MM.1S (cell line): ENCODE data around the gene C2orf74.

ENCODE experiments used
- EZH2 ChIP-seq: fragments of 300-600 bp; sonication (generic); optimal IDR thresholded peaks from 2 replicates; pipeline ENCODE3; 2017; ENCODE audit warnings: low read depth, mild to moderate bottlenecking, antibody characterized with exemption, low read length, mixed read lengths
- TF ChIP-seq, protein P1 (sequence below): fragments of 300-600 bp; sonication (generic); IDR thresholded peaks from 2 replicates; pipeline ENCODE4 v1.5.1; 2016; ENCODE audit warnings: antibody characterized with exemption, low read length, mixed read lengths

DNA sequence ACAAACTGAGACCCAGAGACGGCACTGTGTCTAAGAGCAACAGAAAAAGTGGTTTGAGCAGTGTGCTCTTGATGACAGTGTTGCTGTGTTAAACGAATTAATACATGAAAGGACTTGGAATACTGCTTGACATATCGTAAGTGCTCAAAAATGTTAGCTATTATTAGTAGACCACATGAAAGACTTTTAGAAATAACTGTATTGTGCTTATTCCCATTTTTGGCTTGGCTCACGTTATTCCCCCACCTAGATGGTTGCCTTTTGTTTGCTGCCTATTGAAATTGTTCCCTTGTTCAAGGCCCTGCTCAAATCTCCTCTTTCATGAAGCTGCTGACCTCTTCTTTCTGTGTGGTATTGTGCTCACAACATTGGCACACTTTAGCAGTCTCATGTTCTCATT is 27.8 kb upstream of the C2orf74 start:
- TF ChIP-seq, protein P1, sequence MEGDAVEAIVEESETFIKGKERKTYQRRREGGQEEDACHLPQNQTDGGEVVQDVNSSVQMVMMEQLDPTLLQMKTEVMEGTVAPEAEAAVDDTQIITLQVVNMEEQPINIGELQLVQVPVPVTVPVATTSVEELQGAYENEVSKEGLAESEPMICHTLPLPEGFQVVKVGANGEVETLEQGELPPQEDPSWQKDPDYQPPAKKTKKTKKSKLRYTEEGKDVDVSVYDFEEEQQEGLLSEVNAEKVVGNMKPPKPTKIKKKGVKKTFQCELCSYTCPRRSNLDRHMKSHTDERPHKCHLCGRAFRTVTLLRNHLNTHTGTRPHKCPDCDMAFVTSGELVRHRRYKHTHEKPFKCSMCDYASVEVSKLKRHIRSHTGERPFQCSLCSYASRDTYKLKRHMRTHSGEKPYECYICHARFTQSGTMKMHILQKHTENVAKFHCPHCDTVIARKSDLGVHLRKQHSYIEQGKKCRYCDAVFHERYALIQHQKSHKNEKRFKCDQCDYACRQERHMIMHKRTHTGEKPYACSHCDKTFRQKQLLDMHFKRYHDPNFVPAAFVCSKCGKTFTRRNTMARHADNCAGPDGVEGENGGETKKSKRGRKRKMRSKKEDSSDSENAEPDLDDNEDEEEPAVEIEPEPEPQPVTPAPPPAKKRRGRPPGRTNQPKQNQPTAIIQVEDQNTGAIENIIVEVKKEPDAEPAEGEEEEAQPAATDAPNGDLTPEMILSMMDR = no peak
- TF ChIP-seq EZH2 = no peak
